Measurements from ENCODE around the gene DUSP22.

DUSP22 gene

DNA sequence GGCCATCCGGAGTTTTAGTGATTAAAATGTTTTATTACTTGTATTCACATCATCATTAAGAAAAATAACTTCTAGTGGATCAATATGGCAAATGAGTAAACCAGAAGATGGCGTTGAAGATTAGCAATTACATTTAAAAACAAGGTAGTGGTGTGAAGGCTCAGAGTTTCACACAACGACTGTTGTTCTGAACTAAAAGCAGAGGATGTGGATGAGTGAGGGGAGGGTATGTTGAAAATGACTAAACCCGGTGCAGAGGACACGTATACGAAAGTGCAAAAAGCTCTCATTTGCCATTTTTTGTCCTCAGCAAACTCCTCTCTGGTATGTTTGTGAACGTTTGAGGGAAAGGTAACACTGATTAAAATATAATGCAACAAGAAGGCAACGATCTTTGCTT lies 97.3 kb downstream of the DUSP22 start:
- H2AFZ ChIP-seq, result no peak overlapping the region
- H3K4me3 ChIP-seq (ENCODE audit: low read depth, low read length), result no peak overlapping the region
- H3K9me3 ChIP-seq (ENCODE audit: control insufficient read depth, low read length), result no peaks in the 10 kb centered on the region
- no peaks in the 10 kb centered on the region for H3K36me3 ChIP-seq (ENCODE audit: control insufficient read depth, insufficient read depth, low read length)
- no peaks in the 10 kb centered on the region for H3K4me1 ChIP-seq
- no peaks in the 10 kb centered on the region for H3K27me3 ChIP-seq (ENCODE audit: control insufficient read depth, insufficient read depth, low read length)
- no peak overlapping the region for H3K27ac ChIP-seq
- H3K9ac ChIP-seq, result no peak overlapping the region
- no peak overlapping the region for H3K4me2 ChIP-seq (ENCODE audit: low read length)
- TF ChIP-seq, protein P1, sequence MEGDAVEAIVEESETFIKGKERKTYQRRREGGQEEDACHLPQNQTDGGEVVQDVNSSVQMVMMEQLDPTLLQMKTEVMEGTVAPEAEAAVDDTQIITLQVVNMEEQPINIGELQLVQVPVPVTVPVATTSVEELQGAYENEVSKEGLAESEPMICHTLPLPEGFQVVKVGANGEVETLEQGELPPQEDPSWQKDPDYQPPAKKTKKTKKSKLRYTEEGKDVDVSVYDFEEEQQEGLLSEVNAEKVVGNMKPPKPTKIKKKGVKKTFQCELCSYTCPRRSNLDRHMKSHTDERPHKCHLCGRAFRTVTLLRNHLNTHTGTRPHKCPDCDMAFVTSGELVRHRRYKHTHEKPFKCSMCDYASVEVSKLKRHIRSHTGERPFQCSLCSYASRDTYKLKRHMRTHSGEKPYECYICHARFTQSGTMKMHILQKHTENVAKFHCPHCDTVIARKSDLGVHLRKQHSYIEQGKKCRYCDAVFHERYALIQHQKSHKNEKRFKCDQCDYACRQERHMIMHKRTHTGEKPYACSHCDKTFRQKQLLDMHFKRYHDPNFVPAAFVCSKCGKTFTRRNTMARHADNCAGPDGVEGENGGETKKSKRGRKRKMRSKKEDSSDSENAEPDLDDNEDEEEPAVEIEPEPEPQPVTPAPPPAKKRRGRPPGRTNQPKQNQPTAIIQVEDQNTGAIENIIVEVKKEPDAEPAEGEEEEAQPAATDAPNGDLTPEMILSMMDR (IDR thresholded peaks at IDR 0.05), result no peak
- H3K79me2 ChIP-seq, result no peaks in the 10 kb centered on the region

DNA sequence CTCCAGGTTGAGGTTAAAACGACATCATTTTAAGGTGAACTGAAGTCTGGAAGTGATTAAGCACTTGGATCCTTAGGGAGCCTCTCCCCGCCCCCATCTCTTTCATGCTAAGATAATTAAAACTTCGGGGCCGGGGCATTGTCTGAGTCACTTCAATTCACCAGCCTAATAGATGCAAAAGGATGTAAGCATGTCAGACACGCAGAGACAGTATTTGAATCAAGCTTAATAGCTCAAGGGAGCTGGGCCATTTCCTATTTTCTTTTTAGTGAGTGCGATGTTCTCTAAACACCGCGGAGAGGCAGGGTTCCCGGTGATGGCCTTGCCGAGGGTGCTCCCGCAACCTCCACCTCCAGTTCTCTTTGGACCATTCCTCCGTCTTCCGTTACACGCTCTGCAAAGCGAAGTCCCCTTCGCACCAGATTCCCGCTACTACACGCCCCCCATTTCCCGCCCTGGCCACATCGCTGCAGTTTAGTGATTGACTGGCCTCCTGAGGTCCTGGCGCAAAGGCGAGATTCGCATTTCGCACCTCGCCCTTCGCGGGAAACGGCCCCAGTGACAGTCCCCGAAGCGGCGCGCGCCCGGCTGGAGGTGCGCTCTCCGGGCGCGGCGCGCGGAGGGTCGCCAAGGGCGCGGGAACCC lies 98.7 kb downstream of the DUSP22 start:
- H3K36me3 ChIP-seq (ENCODE audit: control insufficient read depth, insufficient read depth, low read length), result no peaks in the 10 kb centered on the region
- H3K79me2 ChIP-seq, result no peaks in the 10 kb centered on the region
- H3K4me2 ChIP-seq (ENCODE audit: low read length), result peak overlapping the region; percentile 31
- no peaks in the 10 kb centered on the region for H3K27me3 ChIP-seq (ENCODE audit: control insufficient read depth, insufficient read depth, low read length)
- H3K4me1 ChIP-seq, result no peaks in the 10 kb centered on the region
- no peak overlapping the region for H3K4me3 ChIP-seq (ENCODE audit: low read depth, low read length)
- no peak overlapping the region for H3K27ac ChIP-seq
- no peaks in the 10 kb centered on the region for H3K9me3 ChIP-seq (ENCODE audit: control insufficient read depth, low read length)
- TF ChIP-seq, protein P1 (IDR thresholded peaks at IDR 0.05), result no peak
- H3K9ac ChIP-seq, result no peak overlapping the region
- peak overlapping the region; percentile 42 for H2AFZ ChIP-seq

DNA sequence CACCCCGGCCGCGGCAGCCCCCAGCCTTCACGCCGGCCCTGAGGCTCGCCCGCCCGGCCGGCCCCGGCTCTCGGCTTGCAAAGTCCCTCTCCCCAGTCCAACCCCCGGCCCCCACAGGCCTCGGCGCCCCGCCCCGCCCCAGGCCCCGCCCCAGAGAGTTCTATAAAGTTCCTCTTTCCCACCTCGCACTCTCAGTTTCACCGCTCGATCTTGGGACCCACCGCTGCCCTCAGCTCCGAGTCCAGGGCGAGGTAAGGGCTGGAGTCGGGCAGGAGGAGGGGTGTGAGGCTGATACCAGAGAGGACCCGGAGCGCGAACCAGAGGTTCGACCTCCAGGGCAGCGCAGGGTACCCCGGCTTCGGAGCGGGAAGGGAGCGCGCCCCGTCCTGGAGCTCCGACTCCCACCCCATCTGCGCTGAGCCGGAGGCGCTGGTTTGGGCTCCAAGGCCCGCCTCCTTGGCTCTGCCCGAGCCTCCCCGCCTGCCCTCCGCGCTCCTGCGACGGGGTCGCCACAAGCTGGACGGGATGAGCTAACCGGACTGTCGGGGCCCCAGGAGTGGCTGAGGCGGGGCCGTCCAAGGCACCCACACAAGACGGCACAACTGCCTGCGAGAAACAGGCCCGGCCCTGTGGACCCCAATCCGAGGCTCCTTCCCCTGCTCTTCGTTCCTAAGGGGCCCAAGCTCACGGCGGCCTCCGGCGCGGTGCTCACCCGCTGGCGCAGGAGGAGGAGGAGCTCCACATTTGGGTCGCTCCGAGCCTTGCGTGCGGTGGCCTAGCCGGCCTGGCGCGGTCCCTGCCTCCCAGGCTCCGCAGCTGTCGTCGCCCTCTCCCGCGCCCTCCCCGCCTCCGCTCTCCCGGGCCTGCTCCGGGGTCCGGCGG lies 99.5 kb downstream of the DUSP22 start, which contains the start of gene IRF4:
IRF4 (plus strand) TSS at position 194 of the 882 bp plus-strand sequence. CDS start 1,401 bp downstream, outside the sequence.
- Histone ChIP-seq H3K9me3 (ENCODE audit: control insufficient read depth, low read length) (no peaks in the 10 kb centered on the region), H2AFZ (peak within 1 kb of the TSS; percentile 42), H3K79me2 (no peaks in the 10 kb centered on the region), H3K27ac (no peak within 1 kb of the TSS), H3K27me3 (ENCODE audit: control insufficient read depth, insufficient read depth, low read length) (no peaks in the 10 kb centered on the region), H3K36me3 (ENCODE audit: control insufficient read depth, insufficient read depth, low read length) (no peaks in the 10 kb centered on the region), H3K4me1 (no peaks in the 10 kb centered on the region), H3K4me3 (ENCODE audit: low read depth, low read length) (peak within 1 kb of the TSS; percentile 11), H3K9ac (no peak within 1 kb of the TSS), H3K4me2 (ENCODE audit: low read length) (peak within 1 kb of the TSS; percentile 62)
- TF ChIP-seq, protein P1 (IDR thresholded peaks at IDR 0.05), result no peak

DNA sequence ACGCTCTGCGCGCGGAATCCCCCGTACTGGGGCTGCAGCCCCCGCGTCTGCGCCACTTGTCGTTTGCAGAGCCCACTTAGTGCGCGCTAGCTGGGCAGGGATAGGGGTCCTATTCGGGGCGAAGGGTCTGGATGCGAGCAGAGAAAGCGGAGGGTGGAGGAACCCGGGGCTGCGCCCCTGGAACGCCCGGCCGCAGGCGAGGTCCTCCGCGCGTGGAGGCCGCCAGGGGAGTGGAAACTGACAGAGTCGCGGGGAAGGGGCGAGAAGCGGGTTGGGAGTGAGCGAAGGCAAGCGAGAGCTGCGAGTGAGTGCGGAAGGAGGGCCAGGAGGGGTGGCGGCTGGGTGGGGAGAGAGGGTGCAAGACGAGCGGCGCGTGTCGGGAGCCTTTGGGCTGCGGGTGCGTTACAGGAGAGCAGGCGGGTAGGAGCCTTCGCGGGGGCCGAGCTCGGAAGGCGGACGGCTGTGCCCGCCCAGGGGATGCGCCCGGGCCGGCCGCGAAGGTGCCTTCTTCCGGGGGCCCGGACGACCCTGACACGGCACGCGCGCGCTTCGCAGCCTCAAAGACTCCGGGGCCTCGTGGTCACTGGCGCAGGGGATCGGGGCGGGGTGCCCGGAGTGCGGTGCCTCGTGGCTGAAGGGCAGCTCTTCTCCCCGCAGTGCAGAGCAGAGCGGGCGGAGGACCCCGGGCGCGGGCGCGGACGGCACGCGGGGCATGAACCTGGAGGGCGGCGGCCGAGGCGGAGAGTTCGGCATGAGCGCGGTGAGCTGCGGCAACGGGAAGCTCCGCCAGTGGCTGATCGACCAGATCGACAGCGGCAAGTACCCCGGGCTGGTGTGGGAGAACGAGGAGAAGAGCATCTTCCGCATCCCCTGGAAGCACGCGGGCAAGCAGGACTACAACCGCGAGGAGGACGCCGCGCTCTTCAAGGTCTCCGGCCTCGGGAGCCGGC lies 100.4 kb downstream of the DUSP22 start:
- Histone ChIP-seq H3K9ac (no peak overlapping the region), H3K79me2 (no peaks in the 10 kb centered on the region), H3K9me3 (ENCODE audit: control insufficient read depth, low read length) (no peaks in the 10 kb centered on the region), H2AFZ (no peak overlapping the region), H3K27ac (no peak overlapping the region), H3K4me2 (ENCODE audit: low read length) (peak overlapping the region; percentile 62), H3K4me3 (ENCODE audit: low read depth, low read length) (peak overlapping the region; percentile 11), H3K36me3 (ENCODE audit: control insufficient read depth, insufficient read depth, low read length) (no peaks in the 10 kb centered on the region), H3K4me1 (no peaks in the 10 kb centered on the region), H3K27me3 (ENCODE audit: control insufficient read depth, insufficient read depth, low read length) (no peaks in the 10 kb centered on the region)
- TF ChIP-seq, protein P1 (IDR thresholded peaks at IDR 0.05), result no peak
